NCI-H82 (cell line): Measurements from ENCODE around the gene ZMAT5.

ENCODE experiments used
- DNase-seq: peaks from one replicate; lab custom pipeline; 2025; lab: John Stamatoyannopoulos, UW

ZMAT5 gene

GRCh38 chr22:29729161-29729560, 37.6 kb downstream of the ZMAT5 start:
- no peak for DNase-seq

- DNase-seq, result peak; percentile 87
These were observed 39.7 kb downstream of the ZMAT5 start for GRCh38 chr22:29727131-29727523.

GRCh38 chr22:29726512-29727130, 40.2 kb downstream of the ZMAT5 start:
- DNase-seq, result peak; percentile 52

GRCh38 chr22:29726106-29726505, 40.7 kb downstream of the ZMAT5 start:
- no peak for DNase-seq

- no peak for DNase-seq
These were observed 42.0 kb downstream of the ZMAT5 start for GRCh38 chr22:29724843-29725242.

- no peak for DNase-seq
These were observed 43.0 kb downstream of the ZMAT5 start for GRCh38 chr22:29723766-29724165.

- DNase-seq, result no peak
These were observed 44.2 kb downstream of the ZMAT5 start for GRCh38 chr22:29722587-29722986.

- no peak for DNase-seq
These were observed 44.7 kb downstream of the ZMAT5 start for GRCh38 chr22:29722151-29722550.

- peak; percentile 10 for DNase-seq
These were observed 45.9 kb downstream of the ZMAT5 start for GRCh38 chr22:29720811-29721323.

- peak; percentile 26 for DNase-seq
These were observed 46.7 kb downstream of the ZMAT5 start, which contains the start of gene CABP7 for GRCh38 chr22:29719899-29720645. Gene CABP7, plus strand, starts transcription at chr22:29720003. Its CDS starts 422 bp downstream, at chr22:29720425.

- no peak for DNase-seq
These were observed 47.6 kb downstream of the ZMAT5 start for GRCh38 chr22:29718949-29719898.

- no peak for DNase-seq
These were observed 49.0 kb downstream of the ZMAT5 start for GRCh38 chr22:29717789-29718188.

- DNase-seq, result peak; percentile 56
These were observed 49.8 kb downstream of the ZMAT5 start for GRCh38 chr22:29716814-29717545.

- DNase-seq, result peak; percentile 39
These were observed 51.1 kb downstream of the ZMAT5 start for GRCh38 chr22:29715705-29716104.

GRCh38 chr22:29715240-29715639, 51.6 kb downstream of the ZMAT5 start:
- DNase-seq, result peak; percentile 96

- peak; percentile 91 for DNase-seq
These were observed 53.6 kb downstream of the ZMAT5 start for GRCh38 chr22:29713156-29713727.

GRCh38 chr22:29712119-29712518, 54.7 kb downstream of the ZMAT5 start:
- no peak for DNase-seq

- DNase-seq, result peak; percentile 60
These were observed 55.7 kb downstream of the ZMAT5 start for GRCh38 chr22:29710922-29711593.

- no peak for DNase-seq
These were observed 56.6 kb downstream of the ZMAT5 start for GRCh38 chr22:29710193-29710592.

- DNase-seq, result no peak
These were observed 59.3 kb downstream of the ZMAT5 start for GRCh38 chr22:29707471-29707870.

- peak; percentile 68 for DNase-seq
These were observed 59.8 kb downstream of the ZMAT5 start for GRCh38 chr22:29707010-29707409.
